A549 (cell line): Measurements from ENCODE around the gene FCHSD1.
"Not testable (repeated sequence)": the region's sequence is repeated elsewhere in the genome, so short reads cannot be mapped to it uniquely, and the experiment has no call there.

ENCODE experiments used
- BHLHE40 ChIP-seq: IDR thresholded peaks from 2 replicates; pipeline ENCODE4 v1.6.1; 2012; ENCODE audit warnings: low read depth, low read length, inconsistent platforms
- CTCF ChIP-seq: fragments of >200 bp; sonication (Bioruptor Twin); formaldehyde crosslinking; IDR thresholded peaks from 3 replicates; pipeline ENCODE4 v1.5.1; 2016
- HDAC2 ChIP-seq: fragments of 200-600 bp; sonication (generic); IDR thresholded peaks from 2 replicates; pipeline ENCODE4 v1.6.1; 2016
- HEYL ChIP-seq: fragments of 250-450 bp; sonication (Bioruptor Pico); IDR thresholded peaks from 2 replicates; pipeline ENCODE4 v1.8.0; 2021; ENCODE audit warnings: mild to moderate bottlenecking, moderate library complexity
- JUN ChIP-seq, 2 experiments: fragments of >200 bp; sonication (Bioruptor Twin); formaldehyde crosslinking; IDR thresholded peaks; 2 replicates in 1 of 2; 3 replicates in 1 of 2; pipeline ENCODE4 v1.6.1; 2016 to 2017
- POLR2A ChIP-seq: IDR thresholded peaks from 2 replicates; pipeline ENCODE4 v1.6.1; 2012; ENCODE audit warnings: mild to moderate bottlenecking, low read length
- POLR2AphosphoS2 ChIP-seq: conservative IDR thresholded peaks from 2 replicates; pipeline ENCODE4 v1.6.1; 2012; ENCODE audit warnings: low read length, improper control_type of control experiment, inconsistent platforms
- RFX5 ChIP-seq: fragments of 450-650 bp; IDR thresholded peaks from 2 replicates; pipeline ENCODE4 v1.7.1; 2014; ENCODE audit warnings: antibody characterized with exemption, mild to moderate bottlenecking, moderate library complexity
- ZSCAN20 ChIP-seq: fragments of 250-450 bp; sonication (Bioruptor Pico); IDR thresholded peaks from 2 replicates; pipeline ENCODE4 v1.8.0; 2022; ENCODE audit warnings: mild to moderate bottlenecking, moderate library complexity
- TF ChIP-seq, protein P1 (sequence below): fragments of 450-650 bp; IDR thresholded peaks from 2 replicates; pipeline ENCODE4 v1.6.1; 2014; ENCODE audit warnings: antibody characterized with exemption
- TF ChIP-seq, protein P2 (sequence below): IDR thresholded peaks from 2 replicates; pipeline ENCODE4 v1.6.1; 2012

DNA sequence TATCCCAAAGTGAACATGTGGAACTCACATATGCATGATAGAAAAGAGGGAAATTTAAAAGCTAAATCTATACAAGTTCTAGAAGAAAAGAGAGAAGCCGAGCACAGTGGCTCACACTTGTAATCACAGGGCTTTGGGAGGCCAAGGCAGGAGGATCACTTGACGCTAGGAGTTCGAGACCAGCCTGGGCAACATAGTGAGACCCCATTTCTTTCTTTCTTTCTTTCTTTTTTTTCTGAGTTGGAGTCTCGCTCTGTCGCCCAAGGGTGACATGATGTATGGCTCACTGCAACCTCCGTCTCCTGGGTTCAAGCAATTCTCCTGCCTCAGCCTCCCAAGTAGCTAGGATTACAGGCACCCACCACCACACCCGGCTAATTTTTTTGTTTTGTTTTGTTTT, 41.3 kb downstream of the FCHSD1 start:
- not testable (repeated sequence) for TF ChIP-seq POLR2A; CTCF; BHLHE40; JUN (IDR thresholded peaks at IDR 0.05); HEYL (CRISPR knock-in tag); RFX5; POLR2AphosphoS2; ZSCAN20 (CRISPR knock-in tag); HDAC2
- TF ChIP-seq, protein P1, sequence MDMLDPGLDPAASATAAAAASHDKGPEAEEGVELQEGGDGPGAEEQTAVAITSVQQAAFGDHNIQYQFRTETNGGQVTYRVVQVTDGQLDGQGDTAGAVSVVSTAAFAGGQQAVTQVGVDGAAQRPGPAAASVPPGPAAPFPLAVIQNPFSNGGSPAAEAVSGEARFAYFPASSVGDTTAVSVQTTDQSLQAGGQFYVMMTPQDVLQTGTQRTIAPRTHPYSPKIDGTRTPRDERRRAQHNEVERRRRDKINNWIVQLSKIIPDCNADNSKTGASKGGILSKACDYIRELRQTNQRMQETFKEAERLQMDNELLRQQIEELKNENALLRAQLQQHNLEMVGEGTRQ, result not testable (repeated sequence)
- TF ChIP-seq, protein P2, sequence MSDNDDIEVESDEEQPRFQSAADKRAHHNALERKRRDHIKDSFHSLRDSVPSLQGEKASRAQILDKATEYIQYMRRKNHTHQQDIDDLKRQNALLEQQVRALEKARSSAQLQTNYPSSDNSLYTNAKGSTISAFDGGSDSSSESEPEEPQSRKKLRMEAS, result not testable (repeated sequence)
